ENCODE measurements around the gene DOCK1. TPM values are rescaled to one million over a fixed set of nuclear protein-coding genes. Genes with fewer than 3 reads are reported as not detected.

The DOCK1 gene
- total RNA-seq, 2 experiments from 2014 or later, result not detected

GRCh38 chr10:127234306-127234800 is 329.1 kb downstream of the DOCK1 start:
- H3K27ac Mint-ChIP-seq, result no peak overlapping the region
- ChIA-PET POLR2A (no interaction called here), CTCF (no interaction called here)
- TF ChIP-seq CTCF (IDR thresholded peaks at IDR 0.05), result no peak
- no peak overlapping the region for H3K4me3 Mint-ChIP-seq
- H3K9me3 ChIP-seq (ENCODE audit: control insufficient read depth in 1 of 2, insufficient read depth in 1 of 2, low read length in 2 of 2), result no peaks in the 10 kb centered on the region
- no peaks in the 10 kb centered on the region for H3K4me1 Mint-ChIP-seq (ENCODE audit: low read depth)
- DNase-seq (no peak), ATAC-seq (ENCODE audit: poor library complexity) (no peak)
- no peaks in the 10 kb centered on the region for H3K4me1 ChIP-seq (ENCODE audit: insufficient read depth, low read length)
- H3K36me3 Mint-ChIP-seq (ENCODE audit: low read depth), result no peaks in the 10 kb centered on the region
- peaks cover 5% of the 10 kb centered on the region for H3K27me3 Mint-ChIP-seq
- H3K27ac ChIP-seq (ENCODE audit: low read depth in 1 of 2, low read length in 2 of 2), result no peak overlapping the region
- no peak overlapping the region for H3K4me3 ChIP-seq (ENCODE audit: low read length)
- H3K27me3 ChIP-seq (ENCODE audit: control insufficient read depth in 1 of 2, insufficient read depth in 2 of 2, low read length in 2 of 2), result no peaks in the 10 kb centered on the region
- intact Hi-C loops (cut with DNase I, micrococcal nuclease), result no loop called here
- H3K36me3 ChIP-seq (ENCODE audit: insufficient read depth, low read length), result no peaks in the 10 kb centered on the region
- H3K9me3 Mint-ChIP-seq, result no peaks in the 10 kb centered on the region

GRCh38 chr10:127236266-127236665 is 331.0 kb downstream of the DOCK1 start:
- Mint-ChIP-seq H3K27me3 (peaks cover 5% of the 10 kb centered on the region), H3K9me3 (no peaks in the 10 kb centered on the region), H3K36me3 (ENCODE audit: low read depth) (no peaks in the 10 kb centered on the region), H3K4me1 (ENCODE audit: low read depth) (no peaks in the 10 kb centered on the region), H3K27ac (no peak overlapping the region), H3K4me3 (no peak overlapping the region)
- TF ChIP-seq CTCF (IDR thresholded peaks at IDR 0.05), result no peak
- Histone ChIP-seq H3K36me3 (ENCODE audit: insufficient read depth, low read length) (no peaks in the 10 kb centered on the region), H3K27me3 (ENCODE audit: control insufficient read depth in 1 of 2, insufficient read depth in 2 of 2, low read length in 2 of 2) (no peaks in the 10 kb centered on the region), H3K9me3 (ENCODE audit: control insufficient read depth in 1 of 2, insufficient read depth in 1 of 2, low read length in 2 of 2) (no peaks in the 10 kb centered on the region), H3K4me3 (ENCODE audit: low read length) (no peak overlapping the region), H3K27ac (ENCODE audit: low read depth in 1 of 2, low read length in 2 of 2) (no peak overlapping the region), H3K4me1 (ENCODE audit: insufficient read depth, low read length) (no peaks in the 10 kb centered on the region)
- ChIA-PET CTCF (no interaction called here), POLR2A (no interaction called here)
- ATAC-seq (ENCODE audit: poor library complexity), result no peak
- no peak for DNase-seq
- intact Hi-C loops (cut with DNase I, micrococcal nuclease), result no loop called here

GRCh38 chr10:127242914-127243313 is 337.7 kb downstream of the DOCK1 start:
- Histone ChIP-seq H3K36me3 (ENCODE audit: insufficient read depth, low read length) (no peaks in the 10 kb centered on the region), H3K9me3 (ENCODE audit: control insufficient read depth in 1 of 2, insufficient read depth in 1 of 2, low read length in 2 of 2) (no peaks in the 10 kb centered on the region), H3K4me3 (ENCODE audit: low read length) (no peak overlapping the region), H3K4me1 (ENCODE audit: insufficient read depth, low read length) (no peaks in the 10 kb centered on the region), H3K27me3 (ENCODE audit: control insufficient read depth in 1 of 2, insufficient read depth in 2 of 2, low read length in 2 of 2) (no peaks in the 10 kb centered on the region), H3K27ac (ENCODE audit: low read depth in 1 of 2, low read length in 2 of 2) (no peak overlapping the region)
- Mint-ChIP-seq H3K27me3 (peaks cover 14% of the 10 kb centered on the region), H3K4me1 (ENCODE audit: low read depth) (no peaks in the 10 kb centered on the region), H3K36me3 (ENCODE audit: low read depth) (no peaks in the 10 kb centered on the region), H3K4me3 (no peak overlapping the region), H3K27ac (no peak overlapping the region), H3K9me3 (no peaks in the 10 kb centered on the region)
- ChIA-PET CTCF (no interaction called here), POLR2A (no interaction called here)
- DNase-seq (no peak), ATAC-seq (ENCODE audit: poor library complexity) (no peak)
- TF ChIP-seq CTCF (IDR thresholded peaks at IDR 0.05), result no peak
- intact Hi-C loops (cut with DNase I, micrococcal nuclease), result loop anchor here (5.0 to 10.0 kb wide), 3 partner anchors 334 to 612 kb away; no protein-coding TSS in a partner anchor
